Osteoblast (primary cell): ENCODE measurements around the gene HIGD1B. TPM values are rescaled to one million over a fixed set of nuclear protein-coding genes. Genes with fewer than 3 reads are reported as not detected.

Experiments used
- DNase-seq: peaks from one replicate; pipeline ENCODE4 v3.0.0; 2011; ENCODE audit warnings: low spot score, mixed read lengths; ENCODE audit not compliant: insufficient read length; ENCODE audit errors: missing footprints
- H2AFZ ChIP-seq: 2 replicates; pipeline ENCODE4 v1.6.0; 2011; ENCODE audit warnings: mild to moderate bottlenecking, low read length
- H3K27ac ChIP-seq: 2 replicates; pipeline ENCODE4 v1.5.1; 2011; ENCODE audit warnings: mild to moderate bottlenecking, low read depth, low read length, moderate library complexity
- H3K27me3 ChIP-seq: 2 replicates; pipeline ENCODE4 v1.6.0; 2012; ENCODE audit warnings: mild to moderate bottlenecking, control low read depth, inconsistent platforms, low read length, moderate library complexity; ENCODE audit not compliant: insufficient read depth
- H3K36me3 ChIP-seq: 2 replicates; pipeline ENCODE4 v1.5.1; 2011; ENCODE audit warnings: mild to moderate bottlenecking, low read length, control low read depth, moderate library complexity; ENCODE audit not compliant: insufficient read depth
- H3K4me1 ChIP-seq: 2 replicates; pipeline ENCODE4 v1.5.1; 2011; ENCODE audit warnings: mild to moderate bottlenecking, low read length, control low read depth, moderate library complexity; ENCODE audit not compliant: insufficient read depth
- H3K4me2 ChIP-seq: 2 replicates; pipeline ENCODE4 v1.6.0; 2011; ENCODE audit warnings: mild to moderate bottlenecking, low read length; ENCODE audit not compliant: insufficient read depth
- H3K4me3 ChIP-seq: fragments of 200-600 bp; sonication (generic); 3 replicates; pipeline ENCODE4 v1.5.1; 2012; ENCODE audit warnings: mild to moderate bottlenecking, low read length, inconsistent platforms; ENCODE audit not compliant: insufficient read depth
- H3K79me2 ChIP-seq: 2 replicates; pipeline ENCODE4 v1.6.0; 2012; ENCODE audit warnings: mild to moderate bottlenecking, low read length, control low read depth, inconsistent platforms; ENCODE audit not compliant: insufficient read depth
- H3K9me3 ChIP-seq: 2 replicates; pipeline ENCODE4 v1.5.1; 2011; ENCODE audit warnings: low read depth, low read length, control low read depth
- H4K20me1 ChIP-seq: 2 replicates; pipeline ENCODE4 v1.6.0; 2012; ENCODE audit warnings: mild to moderate bottlenecking, low read length, control low read depth; ENCODE audit not compliant: insufficient read depth
- CTCF ChIP-seq: IDR thresholded peaks from 2 replicates; pipeline ENCODE4 v1.5.1; 2011; ENCODE audit warnings: mild to moderate bottlenecking, low read depth, low read length, moderate library complexity; ENCODE audit errors: extremely low read depth
- total RNA-seq: library from RNA; depleted of rRNA; stranded (reverse); fragments of >200 nt; gene quantifications from 2 replicates; pipeline ENCODE4 v1.2.3, GENCODE V29; 2012

HIGD1B gene
- total RNA-seq, 1 donor = not detected

- Histone ChIP-seq H3K79me2 (no peaks in the 10 kb centered on the region), H3K4me1 (no peaks in the 10 kb centered on the region), H3K27ac (no peak overlapping the region), H4K20me1 (peaks cover 4% of the 10 kb centered on the region), H2AFZ (no peak overlapping the region), H3K4me2 (no peak overlapping the region), H3K9me3 (no peaks in the 10 kb centered on the region), H3K36me3 (peaks cover 75% of the 10 kb centered on the region), H3K4me3 (no peak overlapping the region), H3K27me3 (no peaks in the 10 kb centered on the region)
- DNase-seq = no peak
- TF ChIP-seq CTCF = no peak
Measured at GRCh38 chr17:44881145-44881544, 33.5 kb downstream of the HIGD1B start.

- H3K36me3 ChIP-seq = peaks cover 62% of the 10 kb centered on the region
- no peaks in the 10 kb centered on the region for H3K9me3 ChIP-seq
- H3K4me1 ChIP-seq = peaks cover 4% of the 10 kb centered on the region
- H3K27me3 ChIP-seq = no peaks in the 10 kb centered on the region
- peaks cover 33% of the 10 kb centered on the region for H3K79me2 ChIP-seq
- H3K4me2 ChIP-seq = no peak overlapping the region
- TF ChIP-seq CTCF = no peak
- H3K27ac ChIP-seq = no peak overlapping the region
- H3K4me3 ChIP-seq = no peak overlapping the region
- DNase-seq = no peak
- H2AFZ ChIP-seq = no peak overlapping the region
- peaks cover 18% of the 10 kb centered on the region for H4K20me1 ChIP-seq
Measured at GRCh38 chr17:44884941-44885340, 37.3 kb downstream of the HIGD1B start.

DNA sequence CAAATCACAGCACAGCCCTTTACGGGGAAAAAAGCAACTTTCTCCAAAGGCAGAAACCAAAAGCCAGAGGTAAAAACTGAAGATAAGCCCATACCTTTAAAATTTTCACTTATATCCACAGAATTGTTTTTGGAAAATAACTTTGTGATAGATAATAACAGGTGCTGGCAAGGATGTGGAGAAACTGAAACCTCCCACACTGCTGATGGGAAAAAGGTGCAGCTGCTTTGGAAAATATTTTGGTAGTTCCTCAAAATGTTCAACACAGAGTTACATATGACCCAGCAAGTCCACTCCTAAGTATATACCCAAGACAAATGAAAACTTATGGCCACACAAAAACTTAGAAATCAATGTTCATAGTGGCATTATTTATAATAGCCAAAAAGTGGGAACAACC is 39.3 kb downstream of the HIGD1B start:
- no peak for TF ChIP-seq CTCF
- DNase-seq = no peak
- H3K4me3 ChIP-seq = no peak overlapping the region
- no peak overlapping the region for H3K4me2 ChIP-seq
- H2AFZ ChIP-seq = no peak overlapping the region
- H4K20me1 ChIP-seq = peaks cover 21% of the 10 kb centered on the region
- H3K79me2 ChIP-seq = peaks cover 51% of the 10 kb centered on the region
- no peak overlapping the region for H3K27ac ChIP-seq
- no peaks in the 10 kb centered on the region for H3K9me3 ChIP-seq
- H3K4me1 ChIP-seq = peaks cover 4% of the 10 kb centered on the region
- H3K36me3 ChIP-seq = peaks cover 56% of the 10 kb centered on the region
- no peaks in the 10 kb centered on the region for H3K27me3 ChIP-seq

DNA sequence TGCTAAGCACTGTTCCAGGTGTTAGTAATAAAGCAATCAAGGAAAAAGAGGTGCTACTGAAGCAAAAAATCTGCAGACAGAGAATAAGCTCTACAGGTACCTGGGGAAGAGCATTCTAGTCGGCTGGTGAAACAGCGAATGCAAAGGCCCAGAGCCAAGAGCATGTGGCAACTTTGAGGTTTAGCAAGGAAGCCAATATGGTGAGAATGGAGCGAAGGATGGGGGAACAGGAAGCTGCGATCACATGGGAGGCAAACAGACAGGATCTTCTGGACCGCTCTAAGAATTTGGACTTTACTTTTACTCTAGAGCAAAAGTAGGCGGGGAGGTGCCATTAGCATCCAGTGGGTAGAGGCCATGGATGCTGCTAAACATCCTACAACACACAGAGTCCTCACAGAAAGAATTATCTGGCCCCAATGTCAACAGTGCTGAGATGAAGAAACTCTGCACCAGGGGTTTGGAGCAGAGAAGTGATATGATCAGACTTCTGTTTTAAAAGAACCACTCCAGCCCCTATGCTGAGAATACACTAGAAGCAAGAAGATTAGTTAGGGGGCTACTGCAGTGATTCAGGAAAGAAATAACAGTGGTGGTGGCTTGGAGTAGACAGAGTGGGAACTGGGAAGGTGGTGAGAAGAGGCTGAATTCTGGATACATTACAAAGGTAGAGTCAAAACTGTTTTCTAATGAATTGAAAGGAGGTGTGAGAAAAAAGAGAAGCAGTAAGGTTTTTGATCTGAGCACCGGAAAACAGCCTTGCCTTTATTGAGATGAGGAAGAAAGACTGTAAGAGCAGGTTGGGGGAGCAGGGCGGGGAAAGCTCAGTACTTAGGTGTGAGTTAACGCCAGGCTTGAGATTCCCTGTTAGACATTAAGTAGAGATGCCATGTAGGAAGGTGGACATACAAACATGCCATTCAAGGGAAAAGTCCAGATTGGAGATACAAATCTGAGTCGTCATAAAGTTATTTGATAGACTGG is 40.6 kb downstream of the HIGD1B start:
- Histone ChIP-seq H3K4me3 (no peak overlapping the region), H3K4me2 (no peak overlapping the region), H3K27me3 (no peaks in the 10 kb centered on the region), H3K4me1 (peaks cover 4% of the 10 kb centered on the region), H3K27ac (no peak overlapping the region), H2AFZ (no peak overlapping the region), H3K79me2 (peaks cover 58% of the 10 kb centered on the region), H3K9me3 (no peaks in the 10 kb centered on the region), H3K36me3 (peaks cover 51% of the 10 kb centered on the region), H4K20me1 (peaks cover 21% of the 10 kb centered on the region)
- TF ChIP-seq CTCF = no peak
- peak; percentile 50 for DNase-seq
